ENCODE data around the gene FASN. TPM values are rescaled to one million over a fixed set of nuclear protein-coding genes. Genes with fewer than 3 reads are reported as not detected.
A peak's percentile ranks its signal among the peaks of the same experiment; 100 is the strongest.

Gene FASN
- total and polyA plus RNA-seq, 2 of the 13 experiments (the other 11 are each of a cell fraction or from before 2014, with no cell fraction given), result 51.7 to 101 TPM

DNA sequence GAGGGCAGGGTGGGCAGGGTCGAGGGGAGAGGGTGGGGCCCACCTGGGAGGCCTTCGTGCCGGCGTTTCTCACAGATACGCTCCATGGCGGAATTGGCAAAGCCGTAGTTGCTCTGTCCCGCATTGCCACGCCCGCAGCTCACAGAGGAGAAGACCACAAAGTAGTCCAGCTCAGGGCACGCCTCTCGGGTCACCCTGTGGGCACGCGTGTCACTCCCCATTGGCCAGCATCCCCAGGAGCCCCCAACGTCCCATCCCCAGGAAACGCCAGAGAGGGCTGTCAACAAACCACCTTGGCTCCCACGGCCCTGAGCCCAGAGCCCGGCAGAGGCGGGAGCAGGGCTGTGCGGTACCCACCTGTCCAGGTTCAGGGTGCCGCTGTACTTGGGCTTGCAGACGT lies 16.1 kb downstream of the FASN start (continued):
- TF ChIP-seq RELA (CRISPR knock-in tag; IDR thresholded peaks at IDR 0.05), result no peak
- TF ChIP-seq RAD51 (IDR thresholded peaks at IDR 0.05; ENCODE audit: borderline replicate concordance), result no peak
- TF ChIP-seq HNRNPLL (IDR thresholded peaks at IDR 0.05; ENCODE audit: low read depth, low read length, poor library complexity, severe bottlenecking), result peak; percentile 17
- peak in 1 of 2 experiments; percentile 48; a peak in 2 of 4 replicates for TF ChIP-seq POLR2A (IDR thresholded peaks at IDR 0.05; ENCODE audit: insufficient read depth in 1 of 2, low read depth in 2 of 2, low read length in 2 of 2)
- TF ChIP-seq ZNF614 (CRISPR knock-in tag; IDR thresholded peaks at IDR 0.05; ENCODE audit: borderline replicate concordance), result no peak
- TF ChIP-seq RBFOX2 (IDR thresholded peaks at IDR 0.05; ENCODE audit: low read depth, low read length), result peak; percentile 8
- no peak for TF ChIP-seq TBX3 (IDR thresholded peaks at IDR 0.05; ENCODE audit: borderline replicate concordance)
- TF ChIP-seq, protein P1, sequence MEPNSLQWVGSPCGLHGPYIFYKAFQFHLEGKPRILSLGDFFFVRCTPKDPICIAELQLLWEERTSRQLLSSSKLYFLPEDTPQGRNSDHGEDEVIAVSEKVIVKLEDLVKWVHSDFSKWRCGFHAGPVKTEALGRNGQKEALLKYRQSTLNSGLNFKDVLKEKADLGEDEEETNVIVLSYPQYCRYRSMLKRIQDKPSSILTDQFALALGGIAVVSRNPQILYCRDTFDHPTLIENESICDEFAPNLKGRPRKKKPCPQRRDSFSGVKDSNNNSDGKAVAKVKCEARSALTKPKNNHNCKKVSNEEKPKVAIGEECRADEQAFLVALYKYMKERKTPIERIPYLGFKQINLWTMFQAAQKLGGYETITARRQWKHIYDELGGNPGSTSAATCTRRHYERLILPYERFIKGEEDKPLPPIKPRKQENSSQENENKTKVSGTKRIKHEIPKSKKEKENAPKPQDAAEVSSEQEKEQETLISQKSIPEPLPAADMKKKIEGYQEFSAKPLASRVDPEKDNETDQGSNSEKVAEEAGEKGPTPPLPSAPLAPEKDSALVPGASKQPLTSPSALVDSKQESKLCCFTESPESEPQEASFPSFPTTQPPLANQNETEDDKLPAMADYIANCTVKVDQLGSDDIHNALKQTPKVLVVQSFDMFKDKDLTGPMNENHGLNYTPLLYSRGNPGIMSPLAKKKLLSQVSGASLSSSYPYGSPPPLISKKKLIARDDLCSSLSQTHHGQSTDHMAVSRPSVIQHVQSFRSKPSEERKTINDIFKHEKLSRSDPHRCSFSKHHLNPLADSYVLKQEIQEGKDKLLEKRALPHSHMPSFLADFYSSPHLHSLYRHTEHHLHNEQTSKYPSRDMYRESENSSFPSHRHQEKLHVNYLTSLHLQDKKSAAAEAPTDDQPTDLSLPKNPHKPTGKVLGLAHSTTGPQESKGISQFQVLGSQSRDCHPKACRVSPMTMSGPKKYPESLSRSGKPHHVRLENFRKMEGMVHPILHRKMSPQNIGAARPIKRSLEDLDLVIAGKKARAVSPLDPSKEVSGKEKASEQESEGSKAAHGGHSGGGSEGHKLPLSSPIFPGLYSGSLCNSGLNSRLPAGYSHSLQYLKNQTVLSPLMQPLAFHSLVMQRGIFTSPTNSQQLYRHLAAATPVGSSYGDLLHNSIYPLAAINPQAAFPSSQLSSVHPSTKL (CRISPR knock-in tag; IDR thresholded peaks at IDR 0.05), result no peak
- 0 out of 2 replicates have a peak, but pooled peaks have one; percentile 2 for TF ChIP-seq ZNF30 (CRISPR knock-in tag; IDR thresholded peaks at IDR 0.05)
- TF ChIP-seq, protein P2, sequence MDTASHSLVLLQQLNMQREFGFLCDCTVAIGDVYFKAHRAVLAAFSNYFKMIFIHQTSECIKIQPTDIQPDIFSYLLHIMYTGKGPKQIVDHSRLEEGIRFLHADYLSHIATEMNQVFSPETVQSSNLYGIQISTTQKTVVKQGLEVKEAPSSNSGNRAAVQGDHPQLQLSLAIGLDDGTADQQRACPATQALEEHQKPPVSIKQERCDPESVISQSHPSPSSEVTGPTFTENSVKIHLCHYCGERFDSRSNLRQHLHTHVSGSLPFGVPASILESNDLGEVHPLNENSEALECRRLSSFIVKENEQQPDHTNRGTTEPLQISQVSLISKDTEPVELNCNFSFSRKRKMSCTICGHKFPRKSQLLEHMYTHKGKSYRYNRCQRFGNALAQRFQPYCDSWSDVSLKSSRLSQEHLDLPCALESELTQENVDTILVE (CRISPR knock-in tag; IDR thresholded peaks at IDR 0.05), result no peak
- TF ChIP-seq HOXD1 (CRISPR knock-in tag; IDR thresholded peaks at IDR 0.05), result no peak
- no peak for TF ChIP-seq ZNF615 (CRISPR knock-in tag; IDR thresholded peaks at IDR 0.05; ENCODE audit: borderline replicate concordance)
- TF ChIP-seq, protein P3, sequence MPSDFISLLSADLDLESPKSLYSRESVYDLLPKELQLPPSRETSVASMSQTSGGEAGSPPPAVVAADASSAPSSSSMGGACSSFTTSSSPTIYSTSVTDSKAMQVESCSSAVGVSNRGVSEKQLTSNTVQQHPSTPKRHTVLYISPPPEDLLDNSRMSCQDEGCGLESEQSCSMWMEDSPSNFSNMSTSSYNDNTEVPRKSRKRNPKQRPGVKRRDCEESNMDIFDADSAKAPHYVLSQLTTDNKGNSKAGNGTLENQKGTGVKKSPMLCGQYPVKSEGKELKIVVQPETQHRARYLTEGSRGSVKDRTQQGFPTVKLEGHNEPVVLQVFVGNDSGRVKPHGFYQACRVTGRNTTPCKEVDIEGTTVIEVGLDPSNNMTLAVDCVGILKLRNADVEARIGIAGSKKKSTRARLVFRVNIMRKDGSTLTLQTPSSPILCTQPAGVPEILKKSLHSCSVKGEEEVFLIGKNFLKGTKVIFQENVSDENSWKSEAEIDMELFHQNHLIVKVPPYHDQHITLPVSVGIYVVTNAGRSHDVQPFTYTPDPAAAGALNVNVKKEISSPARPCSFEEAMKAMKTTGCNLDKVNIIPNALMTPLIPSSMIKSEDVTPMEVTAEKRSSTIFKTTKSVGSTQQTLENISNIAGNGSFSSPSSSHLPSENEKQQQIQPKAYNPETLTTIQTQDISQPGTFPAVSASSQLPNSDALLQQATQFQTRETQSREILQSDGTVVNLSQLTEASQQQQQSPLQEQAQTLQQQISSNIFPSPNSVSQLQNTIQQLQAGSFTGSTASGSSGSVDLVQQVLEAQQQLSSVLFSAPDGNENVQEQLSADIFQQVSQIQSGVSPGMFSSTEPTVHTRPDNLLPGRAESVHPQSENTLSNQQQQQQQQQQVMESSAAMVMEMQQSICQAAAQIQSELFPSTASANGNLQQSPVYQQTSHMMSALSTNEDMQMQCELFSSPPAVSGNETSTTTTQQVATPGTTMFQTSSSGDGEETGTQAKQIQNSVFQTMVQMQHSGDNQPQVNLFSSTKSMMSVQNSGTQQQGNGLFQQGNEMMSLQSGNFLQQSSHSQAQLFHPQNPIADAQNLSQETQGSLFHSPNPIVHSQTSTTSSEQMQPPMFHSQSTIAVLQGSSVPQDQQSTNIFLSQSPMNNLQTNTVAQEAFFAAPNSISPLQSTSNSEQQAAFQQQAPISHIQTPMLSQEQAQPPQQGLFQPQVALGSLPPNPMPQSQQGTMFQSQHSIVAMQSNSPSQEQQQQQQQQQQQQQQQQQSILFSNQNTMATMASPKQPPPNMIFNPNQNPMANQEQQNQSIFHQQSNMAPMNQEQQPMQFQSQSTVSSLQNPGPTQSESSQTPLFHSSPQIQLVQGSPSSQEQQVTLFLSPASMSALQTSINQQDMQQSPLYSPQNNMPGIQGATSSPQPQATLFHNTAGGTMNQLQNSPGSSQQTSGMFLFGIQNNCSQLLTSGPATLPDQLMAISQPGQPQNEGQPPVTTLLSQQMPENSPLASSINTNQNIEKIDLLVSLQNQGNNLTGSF (CRISPR knock-in tag; IDR thresholded peaks at IDR 0.05), result no peak

Data from HepG2 (cell line).